ENCODE data around the gene TRERF1.

GRCh38 chr6:42467651-42468050 lies 15.9 kb upstream of the TRERF1 start:
- TF ChIP-seq POLR2AphosphoS5 (IDR thresholded peaks at IDR 0.05; ENCODE audit: low read depth, low read length) (no peak), TAF1 (IDR thresholded peaks at IDR 0.05; ENCODE audit: borderline replicate concordance, low read depth, low read length) (no peak), EP300 (IDR thresholded peaks at IDR 0.05; ENCODE audit: borderline replicate concordance in 1 of 2, low read depth in 1 of 2, low read length in 1 of 2) (no peak), USF1 (IDR thresholded peaks at IDR 0.05; ENCODE audit: borderline replicate concordance, low read depth) (no peak), CTCF (IDR thresholded peaks at IDR 0.05) (no peak), CHD2 (IDR thresholded peaks at IDR 0.05; ENCODE audit: low read length, partially characterized antibody) (no peak)

Measured in SK-N-SH (cell line).